ENCODE data around the gene CFAP65.

Gene CFAP65

DNA sequence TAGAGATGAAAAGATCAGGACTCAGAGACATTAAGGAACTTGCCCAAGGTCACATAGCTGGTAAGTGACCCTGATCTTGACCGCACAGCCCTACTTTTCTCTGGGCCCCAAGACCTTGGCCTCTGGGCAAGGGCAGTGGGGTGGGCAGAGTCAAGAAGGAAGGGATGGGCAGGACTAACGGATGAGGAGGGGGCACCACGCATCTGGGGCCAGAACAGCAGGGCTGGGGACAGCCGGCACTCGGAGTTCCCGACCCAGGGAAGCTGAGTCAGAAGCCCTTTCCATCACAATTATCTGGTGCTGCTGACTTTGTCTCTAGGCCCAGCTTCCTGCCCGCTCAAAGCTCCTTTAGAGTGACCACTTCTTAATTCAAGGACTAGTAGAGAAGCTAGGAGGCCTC is 14.4 kb downstream of the CFAP65 start:
- no peak for DNase-seq (ENCODE audit: low read depth)
- TF ChIP-seq, protein P1, sequence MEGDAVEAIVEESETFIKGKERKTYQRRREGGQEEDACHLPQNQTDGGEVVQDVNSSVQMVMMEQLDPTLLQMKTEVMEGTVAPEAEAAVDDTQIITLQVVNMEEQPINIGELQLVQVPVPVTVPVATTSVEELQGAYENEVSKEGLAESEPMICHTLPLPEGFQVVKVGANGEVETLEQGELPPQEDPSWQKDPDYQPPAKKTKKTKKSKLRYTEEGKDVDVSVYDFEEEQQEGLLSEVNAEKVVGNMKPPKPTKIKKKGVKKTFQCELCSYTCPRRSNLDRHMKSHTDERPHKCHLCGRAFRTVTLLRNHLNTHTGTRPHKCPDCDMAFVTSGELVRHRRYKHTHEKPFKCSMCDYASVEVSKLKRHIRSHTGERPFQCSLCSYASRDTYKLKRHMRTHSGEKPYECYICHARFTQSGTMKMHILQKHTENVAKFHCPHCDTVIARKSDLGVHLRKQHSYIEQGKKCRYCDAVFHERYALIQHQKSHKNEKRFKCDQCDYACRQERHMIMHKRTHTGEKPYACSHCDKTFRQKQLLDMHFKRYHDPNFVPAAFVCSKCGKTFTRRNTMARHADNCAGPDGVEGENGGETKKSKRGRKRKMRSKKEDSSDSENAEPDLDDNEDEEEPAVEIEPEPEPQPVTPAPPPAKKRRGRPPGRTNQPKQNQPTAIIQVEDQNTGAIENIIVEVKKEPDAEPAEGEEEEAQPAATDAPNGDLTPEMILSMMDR (IDR thresholded peaks at IDR 0.05; ENCODE audit: low read length, missing control alignments), result no peak
- no peak overlapping the region for H3K4me3 ChIP-seq (replicated peaks; ENCODE audit: low read depth, low read length)

DNA sequence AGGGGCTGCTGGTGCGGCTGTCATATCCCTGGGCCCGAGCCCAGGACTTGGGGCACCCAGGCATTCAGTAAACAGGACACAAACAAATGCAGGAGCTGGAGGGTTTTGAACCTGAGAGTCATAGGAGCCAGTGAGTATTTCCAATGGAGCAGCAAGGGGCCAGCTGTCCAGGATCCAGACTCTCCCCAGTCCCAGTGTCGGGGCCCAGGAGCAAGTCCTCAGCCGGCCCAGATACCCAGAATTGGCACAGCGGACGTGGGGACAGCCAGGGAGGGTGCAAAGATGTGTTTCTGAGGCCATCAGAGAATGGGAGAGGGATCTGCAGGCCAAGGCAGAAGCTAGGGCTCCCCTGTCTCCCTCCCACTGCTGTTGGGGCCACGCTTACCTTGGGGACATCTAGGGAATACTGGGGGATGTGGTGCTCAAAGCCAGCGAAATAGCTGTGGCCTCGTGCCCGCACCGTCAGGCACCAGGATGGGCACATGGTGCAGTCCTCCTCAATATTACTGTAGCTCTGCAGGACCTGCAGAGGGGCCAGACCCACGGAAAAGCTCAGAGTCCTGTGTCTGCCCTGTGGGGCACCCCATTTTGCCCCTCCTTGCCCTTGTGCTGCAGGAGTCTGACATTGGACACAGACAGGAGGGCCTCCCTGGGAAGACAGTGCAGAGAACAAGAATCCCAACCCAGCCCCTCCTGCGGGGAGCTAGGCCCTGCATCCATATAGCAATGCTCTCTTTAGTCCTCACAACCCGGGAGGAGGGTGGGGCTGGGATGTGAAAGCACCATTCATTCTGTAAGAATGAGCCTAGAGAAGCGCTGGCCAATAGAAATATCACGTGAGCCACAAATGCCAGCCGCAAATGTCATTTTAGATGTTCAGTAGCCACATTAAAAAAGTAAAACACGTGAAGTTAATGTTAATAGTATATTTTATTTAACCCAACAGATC is 15.4 kb downstream of the CFAP65 start:
- no peak overlapping the region for H3K4me3 ChIP-seq (replicated peaks; ENCODE audit: low read depth, low read length)
- no peak for DNase-seq (ENCODE audit: low read depth)
- TF ChIP-seq, protein P1 (IDR thresholded peaks at IDR 0.05; ENCODE audit: low read length, missing control alignments), result no peak

DNA sequence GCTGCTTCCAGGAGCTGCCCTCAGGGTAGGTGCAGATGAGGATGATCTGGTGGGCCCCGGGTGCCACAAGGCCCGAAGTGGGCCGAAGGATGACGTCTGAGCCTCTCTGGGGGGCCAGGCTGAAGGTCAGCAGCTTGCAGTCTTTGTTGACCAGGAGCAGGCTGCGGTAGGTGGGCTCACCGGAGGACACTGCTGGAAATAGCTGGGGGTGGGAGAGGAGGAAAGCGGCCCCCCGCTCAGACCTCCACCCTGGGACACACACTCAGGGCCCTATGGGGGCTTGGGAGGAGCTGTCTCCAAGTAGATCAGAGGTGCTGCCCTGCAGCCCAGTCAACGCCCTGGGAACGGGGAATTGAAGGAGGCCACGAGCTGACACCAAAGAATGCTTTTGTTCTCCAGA is 17.3 kb downstream of the CFAP65 start:
- TF ChIP-seq, protein P1 (IDR thresholded peaks at IDR 0.05; ENCODE audit: low read length, missing control alignments), result no peak
- no peak overlapping the region for H3K4me3 ChIP-seq (replicated peaks; ENCODE audit: low read depth, low read length)
- no peak for DNase-seq (ENCODE audit: low read depth)

DNA sequence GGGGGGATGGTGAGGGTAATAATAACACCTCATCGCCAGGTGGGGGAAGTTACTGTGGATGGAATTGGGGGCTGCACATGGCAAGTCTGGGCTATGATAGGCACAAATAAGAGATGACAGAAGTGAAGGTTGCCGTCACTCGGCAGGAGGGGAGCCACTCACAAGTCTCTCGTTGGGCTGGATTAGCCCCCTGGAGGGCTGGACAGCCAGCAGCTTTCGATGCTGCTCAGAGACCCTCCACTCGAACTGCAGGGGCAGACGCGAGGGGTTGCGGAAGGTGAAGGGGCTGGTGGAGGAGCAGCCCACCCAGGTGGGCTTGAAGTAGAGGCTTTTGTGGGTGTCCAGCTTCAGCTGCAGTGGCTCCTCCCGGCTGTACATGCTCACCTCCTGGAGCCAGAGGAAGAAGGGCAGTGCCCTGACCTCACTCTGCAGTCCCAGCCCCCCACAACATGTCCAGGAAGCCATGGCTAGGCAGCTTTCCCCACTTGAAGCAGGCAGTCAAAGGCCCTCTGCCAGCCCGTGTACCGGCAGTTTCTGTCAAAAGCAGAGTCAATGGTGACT is 18.2 kb downstream of the CFAP65 start:
- TF ChIP-seq, protein P1 (IDR thresholded peaks at IDR 0.05; ENCODE audit: low read length, missing control alignments), result no peak
- H3K4me3 ChIP-seq (replicated peaks; ENCODE audit: low read depth, low read length), result no peak overlapping the region
- no peak for DNase-seq (ENCODE audit: low read depth)

- DNase-seq (ENCODE audit: low read depth), result no peak
- H3K4me3 ChIP-seq (replicated peaks; ENCODE audit: low read depth, low read length), result no peak overlapping the region
- TF ChIP-seq, protein P1 (IDR thresholded peaks at IDR 0.05; ENCODE audit: low read length, missing control alignments), result no peak
Observed at GRCh38 chr2:219022616-219023015, 18.7 kb downstream of the CFAP65 start.

DNA sequence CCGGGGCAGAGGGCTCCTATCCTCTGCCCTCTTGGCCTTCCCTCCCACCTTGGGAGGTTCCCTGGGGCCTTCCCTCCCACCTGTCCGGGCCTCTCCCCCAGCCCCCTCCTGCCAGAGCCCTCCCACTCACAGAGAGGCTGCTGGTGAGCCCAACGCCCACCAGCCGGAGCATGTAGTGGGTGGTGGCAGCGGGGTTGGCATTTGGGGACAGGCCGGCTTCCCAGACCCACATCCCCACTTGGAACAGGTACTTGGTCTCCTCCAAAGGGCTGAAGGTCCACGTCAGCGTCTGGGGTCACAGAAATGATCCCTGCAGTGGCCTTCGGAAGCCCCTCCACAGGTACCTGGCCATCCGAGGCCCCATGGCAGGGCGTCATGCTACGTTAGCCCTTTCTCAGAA is 19.3 kb downstream of the CFAP65 start:
- TF ChIP-seq, protein P1 (IDR thresholded peaks at IDR 0.05; ENCODE audit: low read length, missing control alignments), result no peak
- H3K4me3 ChIP-seq (replicated peaks; ENCODE audit: low read depth, low read length), result no peak overlapping the region
- no peak for DNase-seq (ENCODE audit: low read depth)

All from fibroblast of pulmonary artery (primary cell).